Measurements from ENCODE around the gene ACKR4.
"Not testable (repeated sequence)": the region's sequence is repeated elsewhere in the genome, so short reads cannot be mapped to it uniquely, and the experiment has no call there.

Gene ACKR4

DNA sequence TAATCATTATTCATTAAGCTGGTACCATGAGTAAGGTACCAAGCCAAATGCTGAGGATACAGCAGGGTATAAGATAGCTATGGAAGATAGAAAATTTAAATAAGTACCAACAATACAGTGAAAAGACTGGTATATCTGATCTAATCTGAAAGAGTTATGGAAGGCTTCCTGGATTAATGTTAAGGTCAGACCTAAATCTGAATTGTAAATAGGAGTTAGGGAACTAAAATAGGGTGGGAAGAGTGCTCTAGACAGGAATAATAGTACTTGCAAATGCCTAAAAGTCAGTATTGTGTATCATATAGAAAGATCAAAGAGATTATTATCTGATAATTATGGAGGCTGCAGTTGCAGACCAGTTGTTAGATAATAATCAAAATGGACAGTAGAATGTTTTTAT is 2.6 kb upstream of the ACKR4 start:
- DNase-seq (ENCODE audit: low read depth), result no peak

GRCh38 chr3:132595014-132595413 is 2.1 kb upstream of the ACKR4 start:
- DNase-seq (ENCODE audit: low read depth), result no peak

GRCh38 chr3:132596326-132596725 is 744 bp upstream of the ACKR4 start:
- no peak for DNase-seq (ENCODE audit: low read depth)

- no peak for DNase-seq (ENCODE audit: low read depth)
These were observed 590 bp downstream of the ACKR4 start for GRCh38 chr3:132597660-132598059.

- no peak for DNase-seq (ENCODE audit: low read depth)
These were observed 1.1 kb downstream of the ACKR4 start for GRCh38 chr3:132598181-132598580.

DNA sequence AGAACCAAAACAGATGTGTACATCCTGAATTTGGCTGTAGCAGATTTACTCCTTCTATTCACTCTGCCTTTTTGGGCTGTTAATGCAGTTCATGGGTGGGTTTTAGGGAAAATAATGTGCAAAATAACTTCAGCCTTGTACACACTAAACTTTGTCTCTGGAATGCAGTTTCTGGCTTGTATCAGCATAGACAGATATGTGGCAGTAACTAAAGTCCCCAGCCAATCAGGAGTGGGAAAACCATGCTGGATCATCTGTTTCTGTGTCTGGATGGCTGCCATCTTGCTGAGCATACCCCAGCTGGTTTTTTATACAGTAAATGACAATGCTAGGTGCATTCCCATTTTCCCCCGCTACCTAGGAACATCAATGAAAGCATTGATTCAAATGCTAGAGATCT is 3.5 kb downstream of the ACKR4 start:
- not testable (repeated sequence) for DNase-seq (ENCODE audit: low read depth)

DNA sequence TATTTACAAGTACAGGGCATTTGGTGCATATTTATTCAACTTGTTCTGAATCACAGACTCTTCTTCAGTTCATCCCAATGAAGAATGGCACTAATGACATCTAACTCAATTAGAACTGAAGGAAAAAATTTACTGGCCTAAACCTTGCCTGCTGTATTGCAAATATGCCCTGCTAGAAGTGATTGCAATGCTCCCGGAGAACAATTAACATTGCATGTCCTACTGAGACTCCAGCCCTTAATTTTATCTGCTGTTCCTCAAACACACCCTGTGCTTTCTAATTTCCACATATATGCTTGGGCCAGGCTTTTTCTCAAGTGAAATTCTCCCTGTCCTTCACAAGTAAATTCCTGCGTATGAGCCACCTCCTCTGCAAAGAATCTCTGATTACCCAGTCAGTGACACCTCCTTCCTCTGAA is 8.3 kb downstream of the ACKR4 start:
- no peak for DNase-seq (ENCODE audit: low read depth)

DNA sequence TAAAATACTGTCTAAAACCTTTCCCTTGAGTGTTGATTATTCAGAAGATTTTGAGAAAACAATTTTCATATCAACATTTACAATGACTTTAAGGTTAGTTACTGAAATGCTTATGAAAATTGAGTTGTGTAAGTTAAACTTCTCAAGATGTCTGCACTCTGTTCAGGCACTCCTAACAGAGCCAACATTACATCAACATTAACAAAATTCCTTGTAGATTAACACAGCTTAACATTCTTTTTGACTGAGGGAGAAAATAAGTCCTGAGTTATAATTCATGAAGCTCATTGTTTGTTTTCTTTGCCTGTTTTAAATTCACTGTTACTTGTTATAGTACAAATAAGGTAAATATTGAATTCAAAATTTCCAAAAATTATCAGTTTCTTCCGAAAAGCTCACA is 9.0 kb downstream of the ACKR4 start:
- no peak for DNase-seq (ENCODE audit: low read depth)

- DNase-seq (ENCODE audit: low read depth), result not testable (repeated sequence)
These were observed 9.6 kb downstream of the ACKR4 start for GRCh38 chr3:132606620-132607019.

GRCh38 chr3:132615301-132615700 is 18.2 kb downstream of the ACKR4 start:
- not testable (repeated sequence) for DNase-seq (ENCODE audit: low read depth)

GRCh38 chr3:132615881-132616280 is 18.8 kb downstream of the ACKR4 start:
- DNase-seq (ENCODE audit: low read depth), result no peak

GRCh38 chr3:132616780-132617179 is 19.7 kb downstream of the ACKR4 start:
- DNase-seq (ENCODE audit: low read depth), result no peak

DNA sequence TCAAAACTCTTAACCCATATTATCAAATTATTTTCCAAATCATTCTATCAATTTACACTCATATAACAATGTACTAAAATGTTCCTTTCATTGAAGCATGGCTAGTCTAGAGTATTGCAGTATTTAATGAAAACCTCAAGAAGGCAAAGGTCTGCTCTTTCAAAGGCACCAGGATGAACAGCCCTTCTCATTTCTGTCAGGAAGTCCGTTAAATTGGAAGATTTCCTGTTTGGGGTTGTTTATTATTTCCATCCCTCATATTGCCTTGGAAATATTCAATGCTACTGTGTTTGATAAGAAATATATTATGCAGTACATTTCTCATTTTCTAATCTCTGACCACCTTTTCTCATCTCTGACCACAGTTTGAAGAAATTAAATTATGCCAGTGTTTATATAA is 25.1 kb downstream of the ACKR4 start:
- no peak for DNase-seq (ENCODE audit: low read depth)

GRCh38 chr3:132622761-132623160 is 25.7 kb downstream of the ACKR4 start:
- DNase-seq (ENCODE audit: low read depth), result no peak

DNA sequence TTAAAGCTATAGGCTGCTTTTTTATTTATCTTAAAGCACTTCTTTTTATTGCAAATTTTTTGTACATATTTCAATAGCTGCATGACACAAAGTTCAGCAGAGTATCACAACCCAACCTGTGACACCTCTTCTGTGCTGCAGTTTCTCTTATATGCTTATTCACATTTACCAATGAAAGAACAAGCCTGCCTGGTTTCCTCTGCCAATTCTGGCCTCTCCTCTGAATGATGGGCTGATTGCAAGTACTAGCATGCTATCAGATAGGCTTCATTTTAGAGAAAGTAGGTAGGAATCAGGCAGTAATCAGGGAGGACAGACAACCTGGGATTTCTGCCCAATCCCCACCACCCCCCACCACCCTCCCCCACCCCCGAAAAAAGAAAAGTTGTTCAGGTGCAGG is 26.6 kb downstream of the ACKR4 start:
- DNase-seq (ENCODE audit: low read depth), result no peak

GRCh38 chr3:132624790-132625189 is 27.7 kb downstream of the ACKR4 start:
- DNase-seq (ENCODE audit: low read depth), result no peak

DNA sequence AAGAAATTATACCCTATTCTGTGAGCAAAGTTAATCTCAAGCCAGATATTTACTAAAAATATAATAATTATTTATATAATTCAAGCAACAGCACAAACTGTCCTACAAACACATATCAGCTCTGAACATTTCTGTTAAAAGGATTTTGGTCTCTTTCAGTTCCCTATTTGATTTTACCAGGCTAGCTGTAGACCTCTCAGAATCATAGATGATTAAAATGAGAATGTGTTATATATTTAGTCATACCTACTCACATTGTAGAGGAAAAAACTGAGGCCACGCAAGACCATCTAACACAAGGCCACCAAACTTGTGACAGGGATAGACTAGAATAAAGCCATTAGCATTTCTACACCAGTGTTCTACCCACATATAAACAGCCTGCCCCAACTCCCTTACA is 28.5 kb downstream of the ACKR4 start:
- DNase-seq (ENCODE audit: low read depth), result no peak

GRCh38 chr3:132626955-132627354 is 29.9 kb downstream of the ACKR4 start:
- DNase-seq (ENCODE audit: low read depth), result no peak

- DNase-seq (ENCODE audit: low read depth), result no peak
These were observed 31.1 kb downstream of the ACKR4 start for GRCh38 chr3:132628157-132628556.

GRCh38 chr3:132629928-132630327 is 32.9 kb downstream of the ACKR4 start:
- no peak for DNase-seq (ENCODE audit: low read depth)

GRCh38 chr3:132630612-132631011 is 33.5 kb downstream of the ACKR4 start:
- DNase-seq (ENCODE audit: low read depth), result no peak

GRCh38 chr3:132635052-132635451 is 38.0 kb downstream of the ACKR4 start:
- DNase-seq (ENCODE audit: low read depth), result no peak

GRCh38 chr3:132637590-132637989 is 40.5 kb downstream of the ACKR4 start:
- DNase-seq (ENCODE audit: low read depth), result no peak

- DNase-seq (ENCODE audit: low read depth), result no peak
These were observed 41.6 kb downstream of the ACKR4 start for GRCh38 chr3:132638706-132639105.

DNA sequence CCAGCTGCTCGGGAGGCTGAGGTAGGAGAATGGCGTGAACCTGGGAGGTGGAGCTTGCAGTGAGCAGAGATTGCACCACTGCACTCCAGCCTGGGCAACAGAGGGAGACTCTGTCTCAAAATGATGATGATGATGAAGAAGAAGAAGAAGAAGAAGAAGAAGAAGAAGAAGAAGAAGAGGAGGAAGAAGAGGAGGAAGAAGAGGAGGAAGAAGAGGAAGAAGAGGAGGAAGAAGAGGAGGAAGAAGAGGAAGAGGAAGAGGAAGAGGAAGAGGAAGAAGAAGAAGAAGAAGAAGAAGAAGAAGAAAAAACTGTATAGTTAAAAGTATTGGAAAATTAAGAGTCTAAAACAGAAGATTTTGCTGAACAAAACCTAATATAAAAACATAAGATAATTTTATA is 44.4 kb downstream of the ACKR4 start:
- not testable (repeated sequence) for DNase-seq (ENCODE audit: low read depth)

Data from stimulated activated CD8-positive, alpha-beta memory T cell treated with anti-CD3 and anti-CD28 coated beads, Interleukin-15, amount 100 ng/mL, for 1 hour (primary cell).